Measurements from ENCODE around the gene TBCE. TPM values are rescaled to one million over a fixed set of nuclear protein-coding genes. Genes with fewer than 3 reads are reported as not detected.

Gene TBCE
- total RNA-seq, 1 experiment from 2014 or later = 41.6 TPM

DNA sequence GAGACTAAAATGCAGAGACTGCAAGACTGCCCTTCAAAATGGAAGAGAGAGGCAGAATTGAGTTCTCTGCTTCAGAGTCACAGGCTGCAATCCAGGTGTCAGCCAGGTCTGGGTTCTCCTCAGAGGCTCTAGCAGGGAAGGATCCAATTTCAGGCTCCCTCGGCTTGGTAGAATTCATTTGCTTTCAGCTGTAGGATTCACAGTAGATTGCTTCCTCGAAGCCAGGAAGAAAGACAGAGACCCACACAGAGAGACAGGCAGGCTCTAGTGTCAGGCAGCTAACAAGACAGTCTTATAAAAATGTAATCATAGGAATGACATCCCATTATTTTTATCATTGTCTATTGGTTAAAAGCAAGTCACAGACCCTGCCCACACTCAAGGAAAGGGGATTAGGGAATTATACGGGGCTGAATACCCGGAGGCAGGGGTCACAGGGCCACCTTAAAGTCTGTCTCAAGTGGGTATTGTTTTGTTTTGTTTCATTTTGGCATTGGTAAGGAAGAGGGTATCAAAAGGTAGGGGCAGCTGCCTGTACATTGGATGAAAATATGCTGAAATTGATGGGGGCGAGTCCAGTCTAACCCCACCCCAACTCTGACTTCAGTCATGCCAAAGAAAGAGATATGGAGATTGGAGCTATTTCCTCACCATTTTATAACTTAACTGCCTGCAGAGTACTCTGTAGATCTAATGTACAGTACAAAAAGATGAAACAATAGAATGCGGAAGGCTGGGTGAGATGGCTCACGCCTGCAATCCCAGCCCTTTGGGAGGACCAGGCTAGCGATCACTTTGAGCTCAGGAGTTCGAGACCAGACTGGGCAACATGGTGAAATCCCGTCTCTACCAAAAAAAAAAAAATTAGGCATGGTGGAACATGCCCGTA lies 9.5 kb upstream of the TBCE start:
- Mint-ChIP-seq H3K4me1 (peaks cover 7 to 15% of the 10 kb centered on the region in 2 experiments), H3K9me3 (no peaks in the 10 kb centered on the region), H3K27me3 (ENCODE audit: low read depth) (no peaks in the 10 kb centered on the region), H3K36me3 (ENCODE audit: insufficient read depth in 1 of 3, low read depth in 3 of 3) (no peaks in the 10 kb centered on the region), H3K27ac (peak overlapping the region; percentile 19 to 78 (median 78); a peak in 6 of 7 replicates), H3K4me3 (no peak overlapping the region)
- Histone ChIP-seq H3K23ac (ENCODE audit: insufficient read length, low read depth, low read length) (no peak overlapping the region), H3K56ac (ENCODE audit: insufficient read length, low read depth, low read length) (no peak overlapping the region), H3K4ac (ENCODE audit: low read depth, low read length) (no peak overlapping the region), H2BK12ac (ENCODE audit: insufficient read length, low read depth, low read length) (no peak overlapping the region), H3K4me2 (ENCODE audit: insufficient read depth, insufficient read length, low read length) (peak overlapping the region; percentile 35), H3K23me2 (ENCODE audit: insufficient read length, low read depth, low read length, poor library complexity, severe bottlenecking) (no peaks in the 10 kb centered on the region), H2BK20ac (ENCODE audit: low read depth, low read length, poor library complexity, severe bottlenecking) (no peak overlapping the region), H4K8ac (replicated peaks; ENCODE audit: insufficient read length, low read depth, low read length) (no peak overlapping the region), H3K14ac (ENCODE audit: insufficient read depth, low read length) (no peak overlapping the region), H3K79me1 (ENCODE audit: insufficient read depth, low read depth, low read length, poor library complexity, severe bottlenecking) (no peaks in the 10 kb centered on the region), H3K27me3 (ENCODE audit: insufficient read depth, low read length) (no peaks in the 10 kb centered on the region), H3K9ac (ENCODE audit: extremely low read depth, insufficient read length, low read length) (no peak overlapping the region), H3K18ac (ENCODE audit: insufficient read length, low read depth, low read length) (no peak overlapping the region), H3K79me2 (ENCODE audit: insufficient read depth, low read length) (no peaks in the 10 kb centered on the region), H4K5ac (ENCODE audit: insufficient read length, low read depth, low read length) (no peak overlapping the region), H4K20me1 (ENCODE audit: control insufficient read depth, insufficient read depth, insufficient read length) (no peaks in the 10 kb centered on the region), H2BK15ac (ENCODE audit: low read depth, low read length) (no peak overlapping the region), H3K4me1 (ENCODE audit: insufficient read depth, low read length) (peaks cover 4% of the 10 kb centered on the region; the same call in 1 of the 2 replicates), H2AK5ac (ENCODE audit: insufficient read length, low read length) (no peak overlapping the region), H2AFZ (ENCODE audit: low read length) (peak overlapping the region; percentile 59), H2BK5ac (ENCODE audit: insufficient read length, low read length) (no peak overlapping the region), H4K91ac (ENCODE audit: insufficient read length, low read depth, low read length) (no peak overlapping the region), H3K27ac (ENCODE audit: insufficient read length, low read depth, low read length) (no peak overlapping the region), H2BK120ac (ENCODE audit: low read depth, low read length, poor library complexity, severe bottlenecking) (no peak overlapping the region), H3K9me3 (ENCODE audit: control insufficient read depth, low read depth, low read length) (no peaks in the 10 kb centered on the region), H3T11ph (ENCODE audit: low read length) (no peak overlapping the region)
- WGBS (ENCODE audit: extremely low coverage, insufficient read length, low lambda C conversion rate) = no CpG with 5 or more reads among the region's 11 CpGs
- TF ChIP-seq, protein P1, sequence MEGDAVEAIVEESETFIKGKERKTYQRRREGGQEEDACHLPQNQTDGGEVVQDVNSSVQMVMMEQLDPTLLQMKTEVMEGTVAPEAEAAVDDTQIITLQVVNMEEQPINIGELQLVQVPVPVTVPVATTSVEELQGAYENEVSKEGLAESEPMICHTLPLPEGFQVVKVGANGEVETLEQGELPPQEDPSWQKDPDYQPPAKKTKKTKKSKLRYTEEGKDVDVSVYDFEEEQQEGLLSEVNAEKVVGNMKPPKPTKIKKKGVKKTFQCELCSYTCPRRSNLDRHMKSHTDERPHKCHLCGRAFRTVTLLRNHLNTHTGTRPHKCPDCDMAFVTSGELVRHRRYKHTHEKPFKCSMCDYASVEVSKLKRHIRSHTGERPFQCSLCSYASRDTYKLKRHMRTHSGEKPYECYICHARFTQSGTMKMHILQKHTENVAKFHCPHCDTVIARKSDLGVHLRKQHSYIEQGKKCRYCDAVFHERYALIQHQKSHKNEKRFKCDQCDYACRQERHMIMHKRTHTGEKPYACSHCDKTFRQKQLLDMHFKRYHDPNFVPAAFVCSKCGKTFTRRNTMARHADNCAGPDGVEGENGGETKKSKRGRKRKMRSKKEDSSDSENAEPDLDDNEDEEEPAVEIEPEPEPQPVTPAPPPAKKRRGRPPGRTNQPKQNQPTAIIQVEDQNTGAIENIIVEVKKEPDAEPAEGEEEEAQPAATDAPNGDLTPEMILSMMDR (conservative IDR thresholded peaks at IDR 0.05) = no peak
- peak; percentile 75 for DNase-seq
